ENCODE results near the gene CHIA.

The CHIA gene

GRCh38 chr1:111369645-111370044, 79.0 kb downstream of the CHIA start:
- no peak for DNase-seq

Data from cortex of kidney (tissue), 1 donor.